GM13977 (cell line): ENCODE measurements around the gene THSD4.
"Not testable (repeated sequence)": the region's sequence is repeated elsewhere in the genome, so short reads cannot be mapped to it uniquely, and the experiment has no call there.

Experiments
- DNase-seq: peaks from one replicate; pipeline ENCODE4 v3.0.0; 2012; ENCODE audit warnings: low spot score
- in situ Hi-C: fragments of 300-500 bp; cut with MboI; formaldehyde crosslinking; loops from one replicate; pipeline ENCODE4 v1.12.0; 2022; ENCODE audit warnings: low sequenced_read_pairs, low pct_unique_long_range_greater_than_20kb, mixed read lengths, inconsistent platforms; ENCODE audit not compliant: unreplicated experiment
- TF ChIP-seq, protein P1 (sequence below): IDR thresholded peaks from 2 replicates; pipeline ENCODE4 v1.5.1; 2012; ENCODE audit warnings: mild to moderate bottlenecking, control low read depth; ENCODE audit not compliant: insufficient read depth; ENCODE audit errors: extremely low read depth, missing control alignments

Gene THSD4

DNA sequence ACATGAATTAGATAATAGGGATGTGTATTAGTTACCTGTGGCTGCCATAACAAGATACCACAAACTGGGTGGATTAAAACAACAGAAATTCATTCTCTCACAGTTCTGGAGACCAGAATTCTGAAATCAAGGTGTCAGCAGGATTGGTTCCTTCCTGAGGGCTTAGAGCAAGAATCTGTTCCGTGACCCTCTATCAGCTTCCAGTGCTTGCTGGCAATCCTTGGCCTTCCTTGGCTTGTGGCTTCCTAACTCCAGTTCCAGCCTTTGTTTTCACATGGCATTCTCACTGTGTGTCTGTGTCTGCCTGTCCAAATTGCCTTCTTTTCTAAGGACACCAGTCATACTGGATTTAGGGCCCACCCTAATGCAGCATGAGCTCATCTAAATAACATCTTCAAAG, 600.6 kb downstream of the THSD4 start:
- no peak for DNase-seq
- TF ChIP-seq, protein P1, sequence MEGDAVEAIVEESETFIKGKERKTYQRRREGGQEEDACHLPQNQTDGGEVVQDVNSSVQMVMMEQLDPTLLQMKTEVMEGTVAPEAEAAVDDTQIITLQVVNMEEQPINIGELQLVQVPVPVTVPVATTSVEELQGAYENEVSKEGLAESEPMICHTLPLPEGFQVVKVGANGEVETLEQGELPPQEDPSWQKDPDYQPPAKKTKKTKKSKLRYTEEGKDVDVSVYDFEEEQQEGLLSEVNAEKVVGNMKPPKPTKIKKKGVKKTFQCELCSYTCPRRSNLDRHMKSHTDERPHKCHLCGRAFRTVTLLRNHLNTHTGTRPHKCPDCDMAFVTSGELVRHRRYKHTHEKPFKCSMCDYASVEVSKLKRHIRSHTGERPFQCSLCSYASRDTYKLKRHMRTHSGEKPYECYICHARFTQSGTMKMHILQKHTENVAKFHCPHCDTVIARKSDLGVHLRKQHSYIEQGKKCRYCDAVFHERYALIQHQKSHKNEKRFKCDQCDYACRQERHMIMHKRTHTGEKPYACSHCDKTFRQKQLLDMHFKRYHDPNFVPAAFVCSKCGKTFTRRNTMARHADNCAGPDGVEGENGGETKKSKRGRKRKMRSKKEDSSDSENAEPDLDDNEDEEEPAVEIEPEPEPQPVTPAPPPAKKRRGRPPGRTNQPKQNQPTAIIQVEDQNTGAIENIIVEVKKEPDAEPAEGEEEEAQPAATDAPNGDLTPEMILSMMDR: no peak
- in situ Hi-C loops: no loop called here

DNA sequence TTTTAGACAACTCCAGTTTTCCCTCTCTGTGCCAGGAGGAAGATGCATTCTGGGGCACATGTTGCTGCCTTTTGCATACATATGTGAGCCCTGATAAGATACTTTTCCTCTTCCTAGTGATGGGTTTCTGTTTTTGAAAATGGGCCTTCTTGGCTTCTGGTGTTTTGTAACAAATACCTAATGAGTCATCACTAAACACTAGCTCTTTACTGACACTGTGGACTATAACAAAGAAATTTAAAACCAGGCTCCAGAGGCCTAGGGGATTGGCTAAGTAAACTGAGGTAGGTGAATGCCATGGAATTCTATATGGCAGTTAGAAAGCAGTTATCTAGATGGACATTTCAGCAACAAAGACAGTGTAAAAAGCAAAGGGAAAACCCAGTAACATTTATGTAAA, 601.7 kb downstream of the THSD4 start:
- no peak for DNase-seq
- in situ Hi-C loops: no loop called here
- TF ChIP-seq, protein P1: no peak

DNA sequence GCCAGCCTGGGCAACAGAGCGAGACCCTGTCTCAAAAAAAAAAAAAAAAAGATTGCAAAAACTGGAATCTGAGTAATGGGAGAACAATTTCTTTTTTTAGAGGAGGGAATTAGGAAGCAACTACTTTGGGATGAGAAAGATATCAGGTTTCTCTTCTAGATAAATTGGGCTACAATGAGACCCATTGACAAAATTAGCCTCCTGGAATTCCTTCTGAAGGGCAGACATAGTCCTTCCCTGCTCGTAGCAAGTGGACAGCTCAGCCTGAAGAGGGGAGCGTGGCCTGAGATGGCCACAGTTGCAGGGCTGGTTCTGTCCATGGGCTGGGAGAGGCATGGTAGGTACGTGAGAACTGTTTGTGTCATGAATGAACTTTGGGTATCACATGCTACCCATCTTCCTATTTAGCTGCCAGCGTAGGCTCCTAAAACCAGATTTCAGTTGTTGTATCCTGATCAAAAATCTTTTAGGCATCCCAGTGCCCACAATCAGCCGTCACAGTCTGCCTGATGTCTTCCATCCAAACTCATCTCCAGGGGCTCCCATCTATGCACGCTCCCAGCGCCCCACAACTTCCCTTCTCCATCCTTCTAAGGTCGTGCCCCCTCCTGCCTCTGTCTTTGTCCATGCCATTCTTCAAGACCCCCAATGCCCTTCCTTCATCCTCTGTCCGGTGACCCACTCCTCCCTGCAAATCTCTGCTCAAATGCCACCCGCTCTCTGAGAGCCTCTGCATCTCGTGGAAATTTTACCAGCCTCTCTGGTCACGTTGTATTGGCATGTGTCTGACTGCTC, 603.0 kb downstream of the THSD4 start:
- DNase-seq: no peak
- in situ Hi-C loops: no loop called here

DNA sequence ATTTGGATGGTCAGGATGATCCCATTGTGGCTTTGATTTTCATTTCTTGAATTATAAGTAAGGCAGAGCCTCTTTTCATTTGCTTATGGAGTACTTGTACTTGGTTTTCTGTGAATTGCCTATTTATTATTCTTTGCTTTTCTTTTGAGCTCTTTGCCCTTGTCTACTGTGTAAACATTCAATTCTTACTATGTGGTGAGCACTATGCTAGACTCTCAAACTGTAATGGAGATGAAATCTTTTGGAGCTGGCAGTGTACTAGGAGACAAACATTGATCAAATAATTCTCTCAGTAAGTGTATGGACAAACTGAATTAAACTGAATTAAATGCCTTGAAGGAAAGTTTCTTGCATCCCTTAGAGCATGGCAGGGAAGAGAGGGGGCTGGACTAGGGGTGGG, 608.1 kb downstream of the THSD4 start:
- in situ Hi-C loops: loop anchor here (10.0 kb wide), 1 partner anchor 259 kb away; no protein-coding TSS in a partner anchor
- TF ChIP-seq, protein P1: no peak
- no peak for DNase-seq

More for the DNA sequence above, 603.0 kb downstream of the THSD4 start:
- TF ChIP-seq, protein P1: no peak

DNA sequence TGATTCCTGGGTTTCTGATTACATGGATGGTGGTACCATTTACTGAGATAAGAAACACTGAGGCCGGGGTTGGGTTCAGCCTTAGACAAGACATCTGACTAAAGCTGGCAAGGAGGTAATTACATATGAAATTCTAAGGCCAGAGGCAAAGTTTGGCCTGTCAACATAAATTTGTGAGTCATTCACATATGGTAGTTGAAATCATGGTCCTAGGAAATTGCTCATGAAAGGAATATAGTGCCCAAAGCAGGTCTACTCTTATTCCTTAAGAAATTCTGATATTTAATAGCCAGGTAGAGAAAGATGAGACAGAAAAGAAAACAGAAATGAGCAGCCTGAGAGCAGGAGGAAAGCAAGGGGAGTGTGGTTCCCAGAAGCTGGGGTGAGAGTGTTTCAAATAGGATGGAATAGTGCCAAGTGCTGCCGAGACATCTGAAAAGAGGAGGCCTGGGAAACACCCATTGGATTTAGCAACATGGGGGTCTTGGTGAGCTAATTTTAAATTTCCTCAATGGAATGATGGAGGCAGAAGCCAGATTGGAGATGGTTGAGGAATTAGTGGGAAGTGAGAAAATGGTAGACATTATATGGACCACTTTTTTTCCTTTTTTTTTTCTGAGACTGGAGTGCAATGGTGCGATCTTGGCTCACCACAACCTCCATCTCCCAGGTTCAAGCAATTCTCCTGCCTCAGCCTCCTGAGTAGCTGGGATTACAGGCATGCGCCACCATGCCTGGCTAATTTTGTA, 610.1 kb downstream of the THSD4 start:
- in situ Hi-C loops: loop anchor here (10.0 kb wide), 1 partner anchor 261 kb away; no protein-coding TSS in a partner anchor
- not testable (repeated sequence) for DNase-seq

DNA sequence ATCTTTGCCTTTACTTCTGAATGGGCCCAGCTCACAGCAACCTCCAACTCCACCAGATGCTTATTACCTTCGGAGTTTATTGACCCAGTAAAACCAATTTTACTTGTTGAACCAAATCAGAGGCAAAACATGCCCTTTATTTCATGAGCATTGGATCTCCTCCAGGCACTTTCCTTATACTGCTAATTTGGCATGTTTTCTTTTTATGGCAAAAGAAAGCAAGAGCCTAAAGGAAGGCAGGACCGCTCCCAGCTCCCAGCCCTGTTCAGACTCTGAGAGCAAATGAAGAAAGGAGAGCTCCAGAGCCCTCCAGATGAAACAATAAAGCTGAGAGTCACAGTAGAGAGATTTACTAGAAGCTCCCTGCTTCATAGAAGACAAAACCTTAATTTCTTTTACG, 613.6 kb downstream of the THSD4 start:
- no peak for DNase-seq
- in situ Hi-C loops: loop anchor here (10.0 kb wide), 1 partner anchor 264 kb away; no protein-coding TSS in a partner anchor
- TF ChIP-seq, protein P1: no peak

DNA sequence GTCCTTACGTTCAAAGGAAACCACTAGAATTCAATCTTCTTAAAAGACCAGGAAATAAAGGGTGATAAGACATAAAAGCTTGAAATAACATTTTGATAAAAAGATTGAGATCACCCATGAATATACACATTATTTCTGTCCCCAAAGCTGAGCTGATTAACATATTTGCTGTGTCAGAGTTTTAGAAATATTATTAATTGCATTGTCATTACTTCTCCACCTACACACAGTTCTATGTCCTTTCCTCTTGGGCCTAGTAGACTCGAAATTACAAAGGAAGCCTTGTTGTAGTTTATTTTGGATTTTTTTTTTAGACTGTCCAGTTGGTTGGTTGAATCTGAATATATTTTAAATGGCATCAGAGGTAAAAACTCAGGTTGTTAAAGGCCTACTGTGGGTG, 614.0 kb downstream of the THSD4 start:
- TF ChIP-seq, protein P1: no peak
- DNase-seq: no peak
- in situ Hi-C loops: loop anchor here (10.0 kb wide), 1 partner anchor 265 kb away; no protein-coding TSS in a partner anchor
